Posterior cingulate gyrus (tissue), 11 donors: ENCODE measurements around the gene SYNJ2BP.

Source experiments
- DNase-seq, 10 donors: peaks; one replicate each; pipeline versions ENCODE4 v3.0.0 to v3.0.0-alpha.2; 2020 to 2021; ENCODE audit warnings: mixed read lengths in 3 of 10
- intact Hi-C: fragments of 100-400 bp; cut with DNase I; formaldehyde crosslinking; loops from one replicate; pipeline ENCODE4 v1.15.1; 2023

SYNJ2BP gene

GRCh38 chr14:70394674-70395306 is 22.1 kb downstream of the SYNJ2BP start:
- intact Hi-C loops, result no loop called here
- DNase-seq, result no peak

- intact Hi-C loops, result no loop called here
- no peak for DNase-seq
Measured at GRCh38 chr14:70392676-70393075, 24.2 kb downstream of the SYNJ2BP start.

GRCh38 chr14:70391493-70392391 is 25.1 kb downstream of the SYNJ2BP start:
- DNase-seq, result no peak
- intact Hi-C loops, result no loop called here

GRCh38 chr14:70382536-70382935 is 34.4 kb downstream of the SYNJ2BP start:
- no peak for DNase-seq
- intact Hi-C loops, result no loop called here

- intact Hi-C loops, result no loop called here
- no peak for DNase-seq
Measured at GRCh38 chr14:70380824-70381223, 36.1 kb downstream of the SYNJ2BP start.

- no peak for DNase-seq
- intact Hi-C loops, result no loop called here
Measured at GRCh38 chr14:70378696-70379095, 38.2 kb downstream of the SYNJ2BP start.
